ENCODE results near the gene ABRACL.

Gene ABRACL

DNA sequence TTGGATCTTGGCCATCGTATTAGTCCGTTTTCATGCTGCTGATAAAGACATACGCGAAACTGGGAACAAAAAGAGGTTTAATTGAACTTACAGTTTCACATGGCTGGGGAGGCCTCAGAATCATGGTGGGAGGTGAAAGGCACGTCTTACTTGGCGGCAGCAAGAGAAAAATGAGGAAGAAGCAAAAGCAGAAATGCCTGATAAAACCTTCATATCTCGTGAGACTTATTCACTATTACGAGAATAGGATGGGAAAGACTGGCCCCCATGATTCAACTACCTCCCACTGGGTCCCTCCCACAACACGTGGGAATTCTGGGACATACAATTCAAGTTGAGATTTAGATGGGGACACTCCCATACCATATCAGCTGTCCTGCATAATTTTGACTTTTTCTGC is 20.4 kb upstream of the ABRACL start:
- TF ChIP-seq CTCF (IDR thresholded peaks at IDR 0.05): no peak
- DNase-seq: no peak

GRCh38 chr6:139010674-139011073 is 17.9 kb upstream of the ABRACL start:
- DNase-seq: no peak
- no peak for TF ChIP-seq CTCF (IDR thresholded peaks at IDR 0.05)
- Mint-ChIP-seq H3K4me1 (peaks cover 17% of the 10 kb centered on the region), H3K36me3 (ENCODE audit: low read depth) (no peaks in the 10 kb centered on the region), H3K27ac (no peak overlapping the region), H3K4me3 (no peak overlapping the region), H3K9me3 (no peaks in the 10 kb centered on the region), H3K27me3 (ENCODE audit: low read depth, poor library complexity) (peaks cover 4% of the 10 kb centered on the region)

More for the DNA sequence above, 20.4 kb upstream of the ABRACL start:
- H3K4me3 Mint-ChIP-seq: no peak overlapping the region
- peaks cover 17% of the 10 kb centered on the region for H3K4me1 Mint-ChIP-seq
- no peaks in the 10 kb centered on the region for H3K9me3 Mint-ChIP-seq
- no peaks in the 10 kb centered on the region for H3K36me3 Mint-ChIP-seq (ENCODE audit: low read depth)
- no peak overlapping the region for H3K27ac Mint-ChIP-seq
- peaks cover 4% of the 10 kb centered on the region for H3K27me3 Mint-ChIP-seq (ENCODE audit: low read depth, poor library complexity)

DNA sequence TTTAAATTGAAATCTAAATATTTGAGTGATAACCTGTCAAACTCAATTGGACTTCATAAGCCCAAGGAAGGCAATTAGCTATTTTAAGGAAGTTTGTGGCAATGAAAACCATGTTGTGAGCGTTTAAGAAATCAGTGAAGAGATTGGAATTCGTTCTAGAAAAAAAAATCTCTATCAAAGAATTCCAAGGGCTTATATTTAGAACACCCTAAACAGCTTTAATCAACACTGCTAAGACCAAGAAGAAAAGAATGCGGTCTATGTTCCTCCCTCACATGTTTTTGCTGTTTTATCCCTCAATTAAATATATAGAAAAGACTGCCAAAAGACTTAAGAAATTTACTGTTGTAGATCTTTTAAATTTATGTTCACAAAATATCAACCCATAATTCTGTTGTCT is 16.6 kb upstream of the ABRACL start:
- no peak for DNase-seq
- no peak overlapping the region for H3K4me3 Mint-ChIP-seq
- peaks cover 30% of the 10 kb centered on the region for H3K4me1 Mint-ChIP-seq

GRCh38 chr6:139013185-139013800 is 15.3 kb upstream of the ABRACL start:
- Mint-ChIP-seq H3K27me3 (ENCODE audit: low read depth, poor library complexity) (peaks cover 4% of the 10 kb centered on the region), H3K4me1 (peaks cover 44% of the 10 kb centered on the region), H3K36me3 (ENCODE audit: low read depth) (no peaks in the 10 kb centered on the region), H3K27ac (no peak overlapping the region), H3K4me3 (no peak overlapping the region), H3K9me3 (no peaks in the 10 kb centered on the region)
- DNase-seq: no peak
- no peak for TF ChIP-seq CTCF (IDR thresholded peaks at IDR 0.05)

More for the DNA sequence above, 16.6 kb upstream of the ABRACL start:
- no peak for TF ChIP-seq CTCF (IDR thresholded peaks at IDR 0.05)
- no peaks in the 10 kb centered on the region for H3K9me3 Mint-ChIP-seq
- H3K36me3 Mint-ChIP-seq (ENCODE audit: low read depth): no peaks in the 10 kb centered on the region
- no peak overlapping the region for H3K27ac Mint-ChIP-seq
- H3K27me3 Mint-ChIP-seq (ENCODE audit: low read depth, poor library complexity): peaks cover 4% of the 10 kb centered on the region

GRCh38 chr6:139014945-139015344 is 13.6 kb upstream of the ABRACL start:
- Mint-ChIP-seq H3K27ac (no peak overlapping the region), H3K4me1 (peaks cover 56% of the 10 kb centered on the region), H3K4me3 (no peak overlapping the region), H3K36me3 (ENCODE audit: low read depth) (no peaks in the 10 kb centered on the region), H3K27me3 (ENCODE audit: low read depth, poor library complexity) (peaks cover 4% of the 10 kb centered on the region), H3K9me3 (no peaks in the 10 kb centered on the region)
- no peak for DNase-seq
- no peak for TF ChIP-seq CTCF (IDR thresholded peaks at IDR 0.05)
